Ovary (tissue), 9 donors: Measurements from ENCODE around the gene ENTHD1. TPM values are rescaled to one million over a fixed set of nuclear protein-coding genes. Genes with fewer than 3 reads are reported as not detected.

Source experiments
- DNase-seq, 5 donors: peaks; one replicate each; pipeline ENCODE4 v3.0.0-alpha.2; 2019 to 2020
- H3K27ac ChIP-seq, 2 donors: fragments of 200-600 bp; one replicate each; pipeline versions ENCODE4 v1.5.1 to v1.8.0; 2019 to 2022
- H3K27me3 ChIP-seq: fragments of 200-600 bp; one replicate; pipeline ENCODE4 v1.8.0; 2022
- H3K36me3 ChIP-seq: fragments of 200-600 bp; sonication (generic); one replicate; pipeline ENCODE4 v1.5.1; 2019
- H3K4me1 ChIP-seq: one replicate; pipeline ENCODE4 v1.8.1; 2013; ENCODE audit warnings: mild to moderate bottlenecking, moderate library complexity; ENCODE audit not compliant: insufficient read depth
- H3K4me3 ChIP-seq: fragments of 200-600 bp; sonication (generic); one replicate; pipeline ENCODE4 v1.5.1; 2017
- H3K9me3 ChIP-seq, 2 donors: fragments of 200-600 bp in 1 of 2; sonication (generic) in 1 of 2; one replicate each; pipeline versions ENCODE4 v1.5.1 to v1.8.1; 2013 to 2019; ENCODE audit warnings: mild to moderate bottlenecking in 1 of 2, moderate library complexity in 1 of 2
- CTCF ChIP-seq, 3 donors: fragments of 450-650 bp in 2 of 3; fragments of 200-600 bp in 1 of 3; IDR thresholded peaks; one replicate each; pipeline versions ENCODE4 v1.5.1 to v1.8.0; 2016 to 2022; ENCODE audit warnings: antibody characterized with exemption in 3 of 3, mild to moderate bottlenecking in 1 of 3
- EP300 ChIP-seq: sonication (generic); formaldehyde crosslinking; IDR thresholded peaks from one replicate; pipeline ENCODE4 v1.6.1; 2017; ENCODE audit warnings: antibody characterized with exemption
- POLR2A ChIP-seq: fragments of 450-650 bp; IDR thresholded peaks from one replicate; pipeline ENCODE4 v1.6.1; 2017; ENCODE audit warnings: antibody characterized with exemption, mild to moderate bottlenecking, moderate library complexity
- WGBS, 3 donors: extraction: QIAGEN DNeasy Blood & Tissue Kit in 1 of 3; methylation state at CpG; one replicate each; pipeline versions ENCODE4 v1.1.5 to v1.1.7; 2013 to 2017; 5-methylcytosine and 5-hydroxymethylcytosine counted together
- intact Hi-C, 4 donors: fragments of 100-400 bp; cut with DNase I; formaldehyde crosslinking; loops; one replicate each; pipeline versions ENCODE4 v1.11.0 to v1.15.1; 2022 to 2023
- polyA plus RNA-seq, 2 donors: library from polyadenylated mRNA; stranded (reverse); fragments of 200-250 nt in 1 of 2; fragments of 350-450 nt in 1 of 2; fragmentation: Illumina TruSeq in 1 of 2; extraction: RNeasy Lipid Tissue Mini Kit (QIAGEN cat#74804) in 1 of 2; gene quantifications; one replicate each; pipeline ENCODE4 v1.2.3, GENCODE V29; 2013 to 2014
- total RNA-seq, 7 donors: library from RNA; depleted of rRNA in 2 of 7; stranded (reverse); fragments of >200 nt in 2 of 7; fragmentation: NEBNext Ultra II Directional in 3 of 7; extraction: Animal tissue kit (Norgen Biotek cat#: 25700) in 3 of 7; gene quantifications; one replicate each; pipeline versions ENCODE4 v1.1.0 to v1.2.4, GENCODE V29; 2016 to 2023
- donor health status: DM: no; HTN: no; CAD: no; lungs with moderate emphysema.
- donor health status: DM: no; HTN: no; CAD: no.
- donor health status: Bipolar disorder and iron deficiency.
- donor health status: DM: yes; HTN: yes; CAD: no.
- donor health status: DM: no; HTN: no; CAD: no.
- donor health status: DM: yes; HTN: yes; CAD: no.

Gene ENTHD1
- total and polyA plus RNA-seq, 9 donors = 0.23 TPM; not detected in 8

GRCh38 chr22:39932166-39932565 is 38.6 kb upstream of the ENTHD1 start:
- Histone ChIP-seq H3K27ac (no peak overlapping the region), H3K36me3 (no peaks in the 10 kb centered on the region), H3K4me1 (no peaks in the 10 kb centered on the region), H3K27me3 (no peaks in the 10 kb centered on the region), H3K4me3 (no peak overlapping the region), H3K9me3 (no peaks in the 10 kb centered on the region)
- DNase-seq = no peak
- intact Hi-C loops = no loop called here
- 67 to 74% (median 73%) methylated on average over 2 of the region's 2 CpGs for WGBS, 3 donors
- TF ChIP-seq EP300 (no peak), POLR2A (no peak), CTCF (IDR thresholded peaks at IDR 0.05) (no peak)

GRCh38 chr22:39931251-39931650 is 37.7 kb upstream of the ENTHD1 start:
- Histone ChIP-seq H3K4me3 (no peak overlapping the region), H3K36me3 (no peaks in the 10 kb centered on the region), H3K27me3 (no peaks in the 10 kb centered on the region), H3K4me1 (no peaks in the 10 kb centered on the region), H3K9me3 (no peaks in the 10 kb centered on the region), H3K27ac (no peak overlapping the region)
- TF ChIP-seq POLR2A (no peak), CTCF (IDR thresholded peaks at IDR 0.05) (no peak), EP300 (no peak)
- 62 to 72% (median 69%) methylated on average over 2 of the region's 2 CpGs for WGBS, 3 donors
- intact Hi-C loops = no loop called here
- DNase-seq = no peak

GRCh38 chr22:39928536-39929520 is 35.3 kb upstream of the ENTHD1 start:
- H3K4me3 ChIP-seq = no peak overlapping the region
- WGBS, 3 donors = 78 to 86% (median 85%) methylated on average over 4 of the region's 4 CpGs
- intact Hi-C loops = no loop called here
- no peaks in the 10 kb centered on the region for H3K27me3 ChIP-seq
- no peaks in the 10 kb centered on the region for H3K36me3 ChIP-seq
- H3K27ac ChIP-seq = no peak overlapping the region
- H3K4me1 ChIP-seq = no peaks in the 10 kb centered on the region
- H3K9me3 ChIP-seq = no peaks in the 10 kb centered on the region
- TF ChIP-seq CTCF (IDR thresholded peaks at IDR 0.05) (no peak), EP300 (no peak), POLR2A (no peak)
- DNase-seq = no peak

GRCh38 chr22:39927544-39927943 is 34.0 kb upstream of the ENTHD1 start:
- Histone ChIP-seq H3K27ac (no peak overlapping the region), H3K4me1 (no peaks in the 10 kb centered on the region), H3K36me3 (no peaks in the 10 kb centered on the region), H3K4me3 (no peak overlapping the region), H3K9me3 (no peaks in the 10 kb centered on the region), H3K27me3 (no peaks in the 10 kb centered on the region)
- TF ChIP-seq POLR2A = no peak
- TF ChIP-seq CTCF (IDR thresholded peaks at IDR 0.05) = no peak
- TF ChIP-seq EP300 = no peak
- intact Hi-C loops = no loop called here
- 52 to 65% (median 56%) methylated on average over 7 of the region's 7 CpGs for WGBS, 3 donors
- DNase-seq = no peak
